ENCODE results near the gene RNF7.
"Not testable (repeated sequence)": the region's sequence is repeated elsewhere in the genome, so short reads cannot be mapped to it uniquely, and the experiment has no call there.

RNF7 gene

DNA sequence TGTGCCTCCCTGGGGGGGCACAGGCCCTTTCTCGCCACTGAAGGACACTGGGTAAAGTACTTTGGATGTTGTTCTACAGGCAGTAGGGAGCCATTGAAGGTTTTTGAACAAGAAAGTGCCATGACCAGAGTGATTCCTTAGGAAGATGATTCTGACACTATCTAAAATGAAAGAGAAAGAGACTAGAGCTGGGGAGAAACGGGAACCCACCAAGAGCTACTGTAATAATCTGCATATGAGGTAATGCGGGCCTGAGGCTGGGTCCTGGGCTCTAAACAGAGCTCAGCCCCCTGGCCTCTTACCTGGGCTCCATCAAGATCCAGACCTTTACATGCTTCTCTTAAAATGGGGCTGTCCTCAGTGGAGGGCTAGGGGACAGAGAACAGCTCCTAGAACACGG lies 50.1 kb downstream of the RNF7 start:
- H3K9me3 Mint-ChIP-seq, result no peaks in the 10 kb centered on the region
- ATAC-seq (no peak), DNase-seq (no peak)
- no peaks in the 10 kb centered on the region for H3K27me3 Mint-ChIP-seq
- no peak overlapping the region for H3K27ac Mint-ChIP-seq
- H3K4me1 Mint-ChIP-seq, result peaks cover 7% of the 10 kb centered on the region
- no peak overlapping the region for H3K4me3 Mint-ChIP-seq

DNA sequence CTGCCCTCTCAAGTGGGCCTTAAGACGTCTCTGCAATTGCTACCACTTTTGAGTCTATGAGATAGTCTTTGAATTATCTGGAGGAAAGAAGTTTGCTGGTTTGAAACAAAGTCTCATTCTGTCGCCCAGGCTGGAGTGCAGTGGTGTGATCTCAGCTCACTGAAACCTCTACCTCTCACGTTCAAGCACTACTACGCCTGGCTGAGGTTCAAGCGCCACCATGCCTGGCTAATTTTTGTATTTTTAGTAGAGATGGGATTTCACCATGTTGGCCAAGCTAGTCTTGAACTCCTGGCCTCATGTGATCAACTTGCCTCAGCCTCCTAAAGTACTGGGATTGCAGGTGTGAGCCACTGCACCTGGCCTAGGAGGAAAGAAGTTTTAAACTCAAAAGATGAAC lies 50.7 kb downstream of the RNF7 start:
- not testable (repeated sequence) for DNase-seq, H3K27me3 Mint-ChIP-seq, H3K9me3 Mint-ChIP-seq, H3K4me1 Mint-ChIP-seq, ATAC-seq, H3K27ac Mint-ChIP-seq, H3K4me3 Mint-ChIP-seq

DNA sequence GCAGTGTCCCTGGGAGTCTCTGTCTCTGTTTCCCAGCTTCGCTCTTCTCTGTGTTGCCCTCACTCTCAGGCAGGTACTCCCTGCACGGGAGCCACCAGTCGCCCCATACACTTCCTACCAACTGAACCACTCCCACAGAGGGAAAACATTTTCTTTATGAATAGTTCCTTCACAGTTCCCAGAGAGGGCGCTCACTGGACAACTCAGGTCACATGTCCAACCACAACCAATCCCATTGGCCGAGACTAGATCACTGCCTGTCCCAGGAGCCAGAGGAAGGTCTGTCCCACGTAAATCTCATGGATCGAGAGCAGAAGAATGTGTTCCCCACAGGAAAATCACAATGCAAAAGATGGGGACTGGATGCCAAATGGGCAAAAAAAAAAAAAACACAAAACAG lies 51.2 kb downstream of the RNF7 start:
- Mint-ChIP-seq H3K27me3 (no peaks in the 10 kb centered on the region), H3K4me1 (peaks cover 14% of the 10 kb centered on the region)
- ATAC-seq, result no peak

DNA sequence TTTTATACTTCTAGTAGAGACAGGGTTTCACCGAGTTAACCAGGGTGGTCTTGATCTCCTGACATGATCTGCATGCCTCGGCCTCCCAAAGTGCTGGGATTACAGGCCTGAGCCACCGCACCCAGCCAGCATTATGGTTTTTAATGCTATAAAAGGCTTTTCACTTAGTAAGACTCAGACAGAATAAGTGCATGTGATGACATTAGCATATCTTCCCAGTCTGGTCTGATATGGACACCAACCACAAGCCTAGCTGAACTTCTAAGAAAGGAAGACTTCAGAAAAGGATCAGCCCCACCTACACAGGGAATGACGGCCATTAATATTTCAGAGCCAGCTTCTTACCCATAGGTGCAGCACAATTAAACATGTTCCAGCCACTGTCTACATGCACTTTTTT lies 52.1 kb downstream of the RNF7 start:
- no peaks in the 10 kb centered on the region for H3K9me3 Mint-ChIP-seq
- H3K4me3 Mint-ChIP-seq, result no peak overlapping the region
- DNase-seq, result no peak
- no peaks in the 10 kb centered on the region for H3K27me3 Mint-ChIP-seq
- H3K4me1 Mint-ChIP-seq, result peaks cover 23% of the 10 kb centered on the region
- no peak for ATAC-seq
- no peak overlapping the region for H3K27ac Mint-ChIP-seq

More for the DNA sequence above, 51.2 kb downstream of the RNF7 start:
- no peak for DNase-seq
- H3K9me3 Mint-ChIP-seq, result no peaks in the 10 kb centered on the region
- H3K27ac Mint-ChIP-seq, result no peak overlapping the region
- H3K4me3 Mint-ChIP-seq, result no peak overlapping the region

DNA sequence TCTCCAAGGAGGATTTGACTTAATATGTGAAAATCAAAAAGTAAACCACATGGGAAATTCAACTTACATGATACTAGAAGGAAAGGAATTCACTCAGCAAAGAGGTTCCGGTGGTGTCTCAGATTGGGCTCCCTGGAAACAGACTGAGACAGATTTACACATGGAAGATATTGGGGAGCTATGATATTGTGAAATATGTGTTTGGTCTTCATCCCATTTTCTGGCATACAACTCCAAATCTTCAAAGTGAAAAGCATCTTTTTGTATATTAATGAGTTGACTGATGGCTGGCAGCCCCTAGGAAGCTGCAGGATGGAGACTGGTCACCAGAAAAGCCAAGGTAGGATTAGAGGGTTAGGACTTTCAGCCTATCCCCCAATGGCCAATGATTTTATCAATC lies 54.4 kb downstream of the RNF7 start:
- Mint-ChIP-seq H3K27ac (no peak overlapping the region), H3K27me3 (no peaks in the 10 kb centered on the region), H3K4me3 (no peak overlapping the region), H3K9me3 (no peaks in the 10 kb centered on the region), H3K4me1 (peaks cover 47% of the 10 kb centered on the region)
- ATAC-seq, result no peak
- no peak for DNase-seq

DNA sequence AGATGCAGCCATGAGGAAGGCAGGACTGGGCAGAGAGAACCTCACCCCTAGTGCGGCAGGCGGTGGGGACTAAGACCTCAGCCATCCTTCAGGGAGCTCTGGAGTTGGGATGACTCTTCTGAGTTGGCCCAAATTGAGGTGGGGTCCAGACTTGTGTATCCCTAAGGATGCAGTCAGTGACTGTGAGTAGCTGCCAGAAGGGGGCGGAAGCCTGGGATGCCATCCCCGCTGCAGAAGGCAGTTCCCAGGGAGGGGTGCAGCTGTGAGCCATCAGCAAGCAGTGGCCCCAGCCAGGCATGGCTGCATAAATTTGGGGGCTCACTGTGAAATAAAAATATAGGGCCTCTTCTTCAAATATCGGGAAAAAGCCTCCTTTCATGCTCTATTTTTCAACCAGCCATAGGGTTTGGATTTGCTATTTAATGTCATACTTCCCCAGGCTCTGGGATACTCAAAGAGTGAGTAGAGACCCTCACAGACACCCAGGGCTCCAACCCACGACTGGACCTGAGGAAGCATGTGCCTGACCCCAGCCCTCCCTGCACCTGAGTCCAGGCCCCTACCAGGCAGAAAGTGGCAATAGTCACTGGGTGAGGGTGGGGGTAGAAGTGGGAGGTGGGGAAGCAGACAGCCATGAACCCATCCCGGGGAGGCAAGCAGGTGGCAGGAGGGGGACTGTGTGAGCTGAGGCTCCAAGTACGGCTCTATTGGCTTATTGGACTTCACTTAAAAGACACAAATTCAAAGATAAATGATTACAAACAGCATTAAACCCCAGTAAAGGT lies 55.6 kb downstream of the RNF7 start:
- Mint-ChIP-seq H3K4me3 (no peak overlapping the region), H3K4me1 (peaks cover 51% of the 10 kb centered on the region)

DNA sequence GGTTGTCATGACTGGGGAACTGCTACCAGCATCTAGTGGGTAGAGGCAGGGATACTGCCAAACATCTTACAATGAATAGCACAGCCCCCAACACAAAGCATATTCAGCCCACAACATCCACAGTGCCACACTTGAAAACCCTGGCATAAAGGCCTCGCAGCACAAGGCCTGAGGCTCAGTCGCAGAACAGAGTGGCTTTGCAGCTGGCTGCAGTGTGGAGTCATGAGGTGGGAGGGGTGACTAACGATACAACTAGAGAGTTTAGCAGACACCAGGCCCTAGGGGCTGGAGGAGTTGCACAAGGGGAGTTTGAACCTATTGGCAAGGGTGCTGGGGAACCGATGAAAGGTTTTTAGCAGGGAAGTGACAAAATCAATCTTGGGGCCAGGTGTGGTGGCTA lies 57.2 kb downstream of the RNF7 start:
- DNase-seq (no peak), ATAC-seq (no peak)
- Mint-ChIP-seq H3K27me3 (no peaks in the 10 kb centered on the region), H3K9me3 (no peaks in the 10 kb centered on the region), H3K27ac (no peak overlapping the region), H3K4me3 (peak overlapping the region; percentile 20 to 40), H3K4me1 (peaks cover 56% of the 10 kb centered on the region)

More for the DNA sequence above, 55.6 kb downstream of the RNF7 start:
- no peak for ATAC-seq
- DNase-seq, result no peak
- no peaks in the 10 kb centered on the region for H3K9me3 Mint-ChIP-seq
- no peaks in the 10 kb centered on the region for H3K27me3 Mint-ChIP-seq
- H3K27ac Mint-ChIP-seq, result peak overlapping the region in 1 of 2 donors; percentile 67

DNA sequence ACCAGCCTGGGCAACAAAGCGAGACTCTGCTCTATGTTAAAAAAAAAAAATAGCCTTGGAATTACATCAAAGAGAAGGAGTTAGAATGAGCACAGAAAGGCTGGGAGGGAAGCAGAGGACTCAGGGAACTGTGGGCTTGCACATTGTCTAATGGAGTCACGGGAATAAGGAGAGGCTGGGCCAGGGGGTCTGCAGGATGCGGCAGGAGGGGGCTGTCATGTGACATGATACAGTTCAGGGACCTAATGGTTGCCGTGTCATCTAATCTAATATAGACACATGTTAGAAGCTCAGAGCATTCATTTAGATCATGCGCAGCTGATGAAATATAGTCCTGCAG lies 57.6 kb downstream of the RNF7 start:
- peak overlapping the region; percentile 91 to 98 for H3K27ac Mint-ChIP-seq
- ATAC-seq, result no peak
- DNase-seq, result no peak
- H3K9me3 Mint-ChIP-seq, result no peaks in the 10 kb centered on the region
- H3K4me1 Mint-ChIP-seq, result peaks cover 56% of the 10 kb centered on the region
- H3K27me3 Mint-ChIP-seq, result no peaks in the 10 kb centered on the region
- H3K4me3 Mint-ChIP-seq, result peak overlapping the region; percentile 86 to 90

DNA sequence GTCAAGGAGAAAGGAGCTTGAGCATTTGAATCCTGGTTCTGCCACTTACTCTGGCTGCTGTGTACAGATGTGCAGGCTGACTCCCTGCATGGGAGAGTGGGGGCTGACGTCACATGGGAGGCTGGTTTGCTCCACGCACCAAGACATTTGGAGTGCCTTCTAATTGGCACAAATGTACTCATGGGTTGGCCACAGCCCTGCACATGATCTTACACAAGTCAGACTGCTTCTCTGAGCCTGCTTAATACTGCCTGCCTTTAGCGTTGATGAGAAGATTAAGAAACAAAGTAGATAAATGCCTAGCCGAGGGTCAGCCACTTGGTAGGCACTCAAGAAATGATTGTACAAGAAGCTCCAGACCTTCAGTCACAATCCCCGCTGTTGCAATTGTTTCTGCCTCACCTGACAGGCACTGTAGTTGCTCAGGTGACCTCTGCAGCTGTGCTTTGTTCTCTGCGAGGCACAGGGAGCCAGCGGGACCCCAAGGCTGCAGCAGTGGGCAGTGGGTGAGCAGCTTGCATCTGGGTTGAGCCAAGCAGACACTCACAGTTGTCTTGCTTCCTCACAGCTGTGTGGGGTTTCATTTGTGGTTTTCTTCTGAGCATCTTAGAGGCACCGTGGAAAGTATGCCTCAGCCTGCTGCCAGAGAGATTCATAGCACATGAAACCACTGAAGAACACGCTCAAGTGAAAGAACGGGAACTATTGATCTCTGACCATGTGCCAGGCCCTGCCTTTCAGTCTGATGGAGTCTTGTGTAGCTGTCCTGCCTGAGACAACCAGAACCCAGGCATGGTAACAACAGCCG lies 58.2 kb downstream of the RNF7 start:
- H3K27ac Mint-ChIP-seq, result peak overlapping the region; percentile 98 to 99
- DNase-seq (peak; percentile 78 to 88), ATAC-seq (peak; percentile 92)
- no peaks in the 10 kb centered on the region for H3K9me3 Mint-ChIP-seq
- peak overlapping the region; percentile 86 to 90 for H3K4me3 Mint-ChIP-seq
- H3K4me1 Mint-ChIP-seq, result peaks cover 56% of the 10 kb centered on the region
- no peaks in the 10 kb centered on the region for H3K27me3 Mint-ChIP-seq
